ENCODE measurements around the gene FN3K. TPM values are rescaled to one million over a fixed set of nuclear protein-coding genes. Genes with fewer than 3 reads are reported as not detected.

The FN3K gene
- total and polyA plus RNA-seq, 2 of the 13 experiments (the other 11 are each of a cell fraction or from before 2014, with no cell fraction given) = 3.5 to 12.2 TPM

- TF ChIP-seq MTF1 (CRISPR knock-in tag; IDR thresholded peaks at IDR 0.05) (no peak), RORA (CRISPR knock-in tag; IDR thresholded peaks at IDR 0.05) (no peak), ZNF841 (CRISPR knock-in tag; IDR thresholded peaks at IDR 0.05; ENCODE audit: borderline replicate concordance) (no peak), JARID2 (CRISPR knock-in tag; IDR thresholded peaks at IDR 0.05; ENCODE audit: insufficient replicate concordance) (no peak), ZNF891 (CRISPR knock-in tag; IDR thresholded peaks at IDR 0.05) (no peak), PHF8 (CRISPR knock-in tag; IDR thresholded peaks at IDR 0.05) (peak; percentile 74), ATF5 (CRISPR knock-in tag; IDR thresholded peaks at IDR 0.05; ENCODE audit: low read depth) (no peak), MAX (IDR thresholded peaks at IDR 0.05) (peak; percentile 72), JUND (CRISPR knock-in tag; IDR thresholded peaks at IDR 0.05) (no peak), ZNF292 (CRISPR knock-in tag; IDR thresholded peaks at IDR 0.05; ENCODE audit: borderline replicate concordance, low read depth) (no peak), ZNF780A (CRISPR knock-in tag; IDR thresholded peaks at IDR 0.05) (no peak), ZKSCAN5 (CRISPR knock-in tag; IDR thresholded peaks at IDR 0.05) (no peak), ZNF691 (CRISPR knock-in tag; IDR thresholded peaks at IDR 0.05; ENCODE audit: borderline replicate concordance, low read depth) (no peak), MLX (CRISPR knock-in tag; IDR thresholded peaks at IDR 0.05) (no peak), PREB (CRISPR knock-in tag; IDR thresholded peaks at IDR 0.05) (no peak), KAT2B (IDR thresholded peaks at IDR 0.05; ENCODE audit: borderline replicate concordance, low read depth, low read length) (no peak), ZXDC (CRISPR knock-in tag; IDR thresholded peaks at IDR 0.05) (0 out of 2 replicates have a peak, but pooled peaks have one; percentile 37), GZF1 (CRISPR knock-in tag; IDR thresholded peaks at IDR 0.05) (no peak), MYC (CRISPR knock-in tag; IDR thresholded peaks at IDR 0.05; ENCODE audit: borderline replicate concordance) (no peak), LCORL (IDR thresholded peaks at IDR 0.05) (no peak), LCORL (CRISPR knock-in tag; IDR thresholded peaks at IDR 0.05) (no peak), ZSCAN21 (CRISPR knock-in tag; IDR thresholded peaks at IDR 0.05; ENCODE audit: borderline replicate concordance) (no peak; the same call in 1 of the 2 replicates), KLF12 (CRISPR knock-in tag; IDR thresholded peaks at IDR 0.05; ENCODE audit: borderline replicate concordance) (peak; percentile 59; the same call in 1 of the 2 replicates), AKAP8 (CRISPR knock-in tag; IDR thresholded peaks at IDR 0.05) (no peak)
Observed at GRCh38 chr17:82698065-82698973, 37.1 kb upstream of the FN3K start, which contains the start of gene RAB40B (continued).
